Stimulated activated CD8-positive, alpha-beta memory T cell treated with anti-CD3 and anti-CD28 coated beads, Interleukin-7, amount 100 ng/mL, for 48 hours (primary cell): ENCODE data around the gene TNKS1BP1.

Source experiments
- DNase-seq, 2 donors: peaks; one replicate each; pipeline ENCODE4 v3.0.0-alpha.2; 2020; ENCODE audit warnings: low read depth in 1 of 2; ENCODE audit errors: extremely low read depth in 1 of 2

Gene TNKS1BP1

DNA sequence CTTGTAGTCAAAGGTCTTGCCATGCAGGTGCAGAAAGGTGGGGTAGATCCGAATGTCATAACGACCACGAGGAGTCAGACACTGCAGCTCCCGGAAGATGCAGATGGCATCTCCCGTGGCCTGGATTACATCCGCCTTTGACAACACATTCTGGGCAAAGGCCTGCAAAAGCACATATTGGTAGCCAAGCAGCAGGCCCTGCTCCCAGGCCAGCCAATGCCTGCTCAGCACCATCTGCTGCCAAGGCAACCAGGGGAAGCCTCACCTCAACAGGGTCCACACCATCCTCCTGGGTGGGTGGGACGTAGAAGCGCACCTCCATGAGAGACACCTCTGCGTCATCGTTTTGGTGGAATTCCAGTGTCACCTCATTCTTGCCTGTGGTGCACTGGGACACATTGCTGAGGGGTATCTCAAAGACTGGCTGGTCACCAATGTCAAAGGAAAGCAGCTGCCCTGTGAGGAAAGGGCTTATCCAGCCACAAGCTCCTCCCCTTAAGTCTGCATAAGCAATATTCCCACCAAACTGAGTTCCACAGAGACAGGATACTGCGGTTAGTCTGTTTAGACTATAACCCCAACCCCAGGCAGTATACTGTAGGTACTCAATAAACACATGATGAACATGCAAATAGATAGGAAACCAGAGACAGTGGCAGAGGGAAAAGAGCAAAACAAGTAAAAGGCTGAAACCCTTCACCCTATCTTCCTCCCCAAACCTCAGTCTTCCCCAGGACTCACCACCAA lies 8.1 kb upstream of the TNKS1BP1 start:
- no peak for DNase-seq

DNA sequence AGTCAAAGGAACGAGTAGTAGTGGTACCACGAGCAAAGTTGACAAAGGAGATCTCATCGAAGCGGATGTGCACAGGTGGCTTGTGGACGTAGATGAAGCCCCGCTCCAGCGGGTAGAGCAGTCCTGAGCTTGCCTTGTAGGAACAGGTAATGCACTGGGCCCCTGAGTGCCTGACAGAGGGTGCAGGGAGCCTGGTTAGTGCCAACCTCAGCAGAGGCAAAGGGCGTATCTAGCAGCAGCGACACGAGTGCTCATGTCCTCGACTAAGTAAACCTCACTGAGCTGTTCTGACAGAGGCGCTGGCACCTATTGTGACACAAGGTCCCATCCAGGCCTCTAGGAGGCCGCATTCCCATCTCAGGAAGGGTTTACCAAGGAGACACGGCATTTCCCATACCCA lies 7.0 kb upstream of the TNKS1BP1 start:
- no peak for DNase-seq

DNA sequence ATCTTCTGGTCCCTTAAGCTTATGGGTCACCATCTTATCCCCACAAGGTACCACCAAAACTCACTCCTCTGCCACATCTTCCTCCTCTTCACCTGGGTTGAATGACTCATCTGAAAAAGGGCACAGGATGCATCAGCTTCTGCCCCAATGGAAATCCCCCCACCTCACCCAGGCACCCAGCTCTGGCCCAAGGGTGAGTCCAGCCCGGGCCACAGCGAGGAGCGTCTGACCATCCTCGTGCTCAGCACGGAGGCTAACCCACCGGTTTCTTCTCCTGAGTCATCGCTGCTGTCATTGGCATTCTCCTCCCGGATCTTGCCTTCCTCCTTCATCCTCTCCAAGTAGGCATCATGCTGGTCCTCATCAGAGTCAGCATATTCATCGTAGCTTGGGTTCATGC lies 5.3 kb upstream of the TNKS1BP1 start:
- no peak for DNase-seq

DNA sequence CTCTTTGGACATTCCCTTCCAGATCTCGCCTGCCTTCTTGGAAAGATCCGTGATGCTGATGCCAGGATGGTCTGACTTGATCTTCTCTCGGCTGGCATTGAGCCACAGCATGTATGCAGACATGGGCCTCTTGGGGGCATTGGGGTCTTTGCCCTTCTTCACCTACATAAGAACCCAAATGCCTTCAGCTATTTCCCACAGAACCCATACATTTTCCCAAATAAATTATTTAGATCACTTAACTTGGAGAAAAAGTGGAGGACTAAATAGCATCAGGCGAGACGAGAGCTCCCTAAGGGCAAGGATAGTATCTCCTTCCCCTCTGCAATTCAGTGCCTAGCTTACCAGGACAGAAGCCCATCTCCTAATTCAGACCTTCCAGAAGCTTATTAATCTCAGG lies 3.0 kb upstream of the TNKS1BP1 start:
- no peak for DNase-seq

DNA sequence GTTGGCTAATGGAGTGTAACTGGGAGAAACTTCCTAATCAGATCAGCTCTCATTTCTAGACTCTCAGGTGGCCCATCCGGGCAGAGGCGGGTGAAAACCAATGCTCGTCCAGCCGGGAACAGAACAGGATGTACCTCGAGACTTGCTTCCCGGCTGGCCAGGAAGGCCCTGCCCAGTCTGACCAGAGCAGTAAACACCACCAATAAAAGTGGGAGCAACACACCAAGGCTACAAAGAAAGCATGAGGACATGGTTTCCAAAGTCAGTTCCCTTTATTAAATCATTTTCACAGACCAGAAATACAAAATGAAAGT lies 940 bp upstream of the TNKS1BP1 start:
- DNase-seq: no peak

DNA sequence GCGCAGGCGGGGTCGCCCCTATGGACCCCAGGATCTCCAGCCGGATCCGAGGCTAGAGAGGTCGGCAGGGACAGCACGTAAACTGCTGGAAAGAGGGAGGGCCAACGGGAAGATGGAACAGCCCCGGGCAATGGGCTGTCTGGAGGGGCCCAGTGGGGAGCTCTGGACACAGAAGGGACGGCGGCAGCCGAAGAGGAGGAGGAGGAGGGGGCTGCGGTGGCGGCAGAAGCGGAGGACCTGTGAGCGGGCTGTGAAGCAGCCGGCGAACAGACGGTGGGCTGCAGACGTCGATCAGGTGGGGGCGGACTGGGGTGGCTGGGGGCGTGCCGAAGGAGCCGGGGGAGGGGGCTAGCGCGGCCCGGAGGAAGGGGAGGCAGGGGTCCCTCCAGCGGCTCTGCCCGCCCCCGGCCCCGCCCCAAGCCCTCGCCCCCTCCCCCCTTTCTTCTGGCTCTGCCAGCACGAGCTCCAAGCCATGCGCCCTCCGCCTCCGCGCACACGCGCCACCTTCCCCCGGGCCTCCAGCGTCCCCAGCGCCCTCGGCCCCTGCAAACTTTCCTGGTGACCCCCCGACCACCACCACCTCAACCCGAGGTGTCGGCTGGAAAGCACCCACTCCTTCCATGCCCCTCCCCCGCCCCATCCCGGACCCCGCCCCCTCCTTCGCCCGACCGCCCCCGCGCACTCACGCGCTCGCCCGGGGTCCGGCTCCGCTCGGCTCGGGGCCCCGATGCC lies 432 bp downstream of the TNKS1BP1 start:
- DNase-seq: no peak

DNA sequence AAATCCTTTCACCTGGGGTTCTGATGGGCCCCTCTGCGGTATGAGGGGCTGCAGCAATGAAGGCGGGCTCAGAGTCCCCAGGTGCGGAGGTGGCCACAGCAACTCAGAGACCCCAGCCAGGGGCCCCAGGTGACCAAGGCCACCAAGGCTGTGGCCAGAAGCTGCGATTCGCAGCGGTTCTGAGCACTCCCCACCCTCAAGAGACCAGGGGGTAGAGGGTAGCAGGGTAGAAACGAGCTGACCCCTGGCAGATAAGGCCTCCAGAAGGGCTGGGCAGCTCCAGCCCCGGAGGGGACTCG lies 948 bp downstream of the TNKS1BP1 start:
- DNase-seq: no peak

DNA sequence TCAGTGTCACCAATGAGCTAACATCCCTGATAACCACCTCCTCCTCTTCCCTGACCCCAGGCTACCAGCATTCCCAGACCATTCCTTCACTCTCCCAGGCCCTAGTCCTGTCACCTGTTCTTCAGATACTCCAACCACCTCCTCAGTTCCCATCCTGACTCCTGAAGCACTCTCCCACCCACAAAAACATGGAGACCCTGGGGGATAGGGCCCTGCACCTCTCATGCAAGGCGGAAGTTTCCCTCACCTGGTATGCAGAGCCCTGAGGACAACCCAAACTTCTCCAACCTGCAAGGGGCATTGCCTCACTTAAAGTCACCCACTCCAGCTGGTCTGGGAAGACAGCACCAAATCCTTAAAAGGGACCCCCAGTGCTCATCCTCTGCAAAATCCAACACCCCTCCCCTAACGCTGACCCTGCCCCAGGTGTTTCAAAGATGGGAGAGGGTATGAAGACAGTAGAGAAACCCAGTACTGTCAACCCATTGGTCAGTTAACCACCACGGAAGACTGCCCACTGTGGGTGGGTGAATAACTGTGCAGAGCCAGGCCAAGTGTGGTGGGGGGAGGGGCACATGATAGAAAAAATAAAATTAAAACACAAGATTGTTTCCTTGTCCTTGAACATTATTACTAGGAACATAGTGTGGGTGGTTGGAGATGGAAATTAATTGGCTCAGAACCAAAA lies 1.4 kb downstream of the TNKS1BP1 start:
- DNase-seq: no peak

DNA sequence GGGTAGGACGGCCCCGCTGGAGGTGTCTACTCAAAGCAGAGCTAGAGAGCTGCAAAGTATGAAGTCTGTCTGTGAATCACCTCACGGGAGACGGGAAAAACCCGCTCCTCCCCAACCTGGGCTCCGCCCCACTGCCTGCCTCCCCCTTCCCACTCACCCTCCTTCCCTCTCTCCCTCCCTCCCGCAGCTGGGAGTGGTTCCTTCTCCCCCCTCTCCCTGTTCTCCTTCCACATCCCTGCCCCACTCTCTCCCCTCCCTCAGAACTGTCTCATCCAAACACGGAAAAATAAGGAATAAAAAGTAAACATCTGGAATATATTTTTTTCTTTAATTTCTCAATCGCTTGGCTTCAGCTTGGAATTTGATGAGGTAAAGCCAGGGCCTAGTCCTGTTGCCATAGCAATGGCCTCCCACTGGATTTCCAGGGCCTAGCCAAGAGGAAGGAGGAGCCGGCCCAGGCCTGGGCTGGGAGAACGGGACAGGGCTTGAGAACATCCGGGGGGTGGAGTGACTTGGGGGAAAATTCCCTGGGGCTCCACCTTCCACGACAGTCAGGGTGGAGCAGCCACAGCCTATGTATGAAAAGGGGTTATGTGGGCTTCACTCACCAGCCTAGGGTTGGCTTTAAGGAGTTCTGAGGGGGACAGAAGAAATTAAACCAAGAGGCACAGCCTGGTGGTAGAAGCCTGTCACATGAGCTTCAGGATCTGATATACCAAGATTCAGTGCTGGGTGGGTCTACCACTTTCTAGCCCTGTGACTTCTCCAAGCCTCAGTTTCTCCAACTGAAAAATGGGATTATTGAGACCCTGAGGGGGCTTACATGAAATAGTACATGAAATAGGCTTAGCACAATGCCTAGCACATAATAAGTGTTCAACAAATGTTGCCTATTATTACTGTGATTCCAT lies 2.2 kb downstream of the TNKS1BP1 start:
- DNase-seq: no peak

DNA sequence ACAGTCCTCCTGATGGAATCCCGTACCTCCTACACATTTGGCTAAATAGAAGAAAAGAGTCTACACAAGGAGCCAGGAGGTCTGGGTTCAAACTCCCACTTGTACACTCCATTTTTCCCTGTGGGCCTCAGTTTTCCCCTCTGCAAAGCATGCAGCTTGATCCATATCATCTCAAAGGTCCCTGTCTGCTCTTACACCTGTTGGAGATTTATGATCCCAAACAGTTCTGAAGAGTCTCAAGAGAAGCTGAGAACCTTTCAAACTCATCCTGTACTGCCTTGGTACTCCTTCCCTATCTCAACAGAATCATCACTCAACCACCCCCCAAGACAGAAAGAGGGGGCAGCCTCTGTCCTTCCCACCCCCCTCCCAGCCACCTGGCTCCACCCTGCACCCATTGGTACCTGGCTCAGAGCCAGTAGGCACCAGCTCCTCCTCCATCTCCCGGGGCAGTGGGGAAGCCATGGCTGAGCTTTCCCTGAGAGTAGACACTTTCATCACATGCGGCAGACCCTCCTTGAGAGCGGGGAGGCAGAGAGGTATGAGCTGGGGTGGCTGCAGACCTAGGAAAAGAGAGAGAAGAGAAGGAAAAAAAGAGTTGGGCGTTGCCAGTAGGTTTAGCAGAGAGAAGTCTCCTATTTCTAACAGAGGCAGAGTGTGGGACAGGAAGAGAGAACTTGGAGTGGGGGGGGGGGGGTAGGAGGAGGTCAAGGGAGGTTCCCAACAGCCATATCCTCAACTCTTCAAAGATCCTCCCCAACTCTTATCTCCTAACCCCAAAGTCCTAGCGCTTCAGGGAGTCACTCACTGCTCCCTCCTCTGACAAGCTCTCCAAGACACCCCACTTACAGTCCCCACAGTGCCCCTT lies 3.1 kb downstream of the TNKS1BP1 start:
- no peak for DNase-seq

DNA sequence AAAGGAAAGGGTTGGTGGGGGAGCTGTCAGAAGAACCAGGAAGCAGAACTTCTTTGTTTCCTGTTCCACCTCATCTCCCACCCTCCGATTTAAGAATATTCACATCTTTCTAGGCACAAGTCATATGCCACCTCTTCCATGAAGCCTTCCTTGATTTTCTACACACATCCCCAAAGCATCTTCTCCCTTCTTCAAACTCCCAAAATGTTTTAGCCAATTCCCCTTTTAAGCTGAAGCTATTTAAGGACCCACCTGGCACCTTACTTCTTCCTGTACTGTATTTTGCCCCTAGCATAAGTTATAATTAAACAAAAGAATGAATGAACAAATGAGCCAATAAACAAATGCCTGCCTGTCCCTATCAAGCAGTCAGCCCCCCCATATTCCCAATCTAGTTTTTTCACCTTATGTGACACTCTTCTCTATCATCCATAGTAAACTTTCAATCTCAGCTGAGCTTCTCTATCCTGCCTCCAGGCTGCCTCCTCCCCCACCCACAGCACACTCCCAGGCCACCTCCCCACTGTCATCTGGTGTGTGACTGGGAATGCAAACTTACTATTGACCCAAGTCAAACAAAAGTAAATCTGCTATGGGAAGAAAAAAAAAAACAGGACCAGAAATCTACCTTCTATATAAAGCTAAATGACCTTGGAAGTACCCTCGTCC lies 3.9 kb downstream of the TNKS1BP1 start:
- DNase-seq: no peak

DNA sequence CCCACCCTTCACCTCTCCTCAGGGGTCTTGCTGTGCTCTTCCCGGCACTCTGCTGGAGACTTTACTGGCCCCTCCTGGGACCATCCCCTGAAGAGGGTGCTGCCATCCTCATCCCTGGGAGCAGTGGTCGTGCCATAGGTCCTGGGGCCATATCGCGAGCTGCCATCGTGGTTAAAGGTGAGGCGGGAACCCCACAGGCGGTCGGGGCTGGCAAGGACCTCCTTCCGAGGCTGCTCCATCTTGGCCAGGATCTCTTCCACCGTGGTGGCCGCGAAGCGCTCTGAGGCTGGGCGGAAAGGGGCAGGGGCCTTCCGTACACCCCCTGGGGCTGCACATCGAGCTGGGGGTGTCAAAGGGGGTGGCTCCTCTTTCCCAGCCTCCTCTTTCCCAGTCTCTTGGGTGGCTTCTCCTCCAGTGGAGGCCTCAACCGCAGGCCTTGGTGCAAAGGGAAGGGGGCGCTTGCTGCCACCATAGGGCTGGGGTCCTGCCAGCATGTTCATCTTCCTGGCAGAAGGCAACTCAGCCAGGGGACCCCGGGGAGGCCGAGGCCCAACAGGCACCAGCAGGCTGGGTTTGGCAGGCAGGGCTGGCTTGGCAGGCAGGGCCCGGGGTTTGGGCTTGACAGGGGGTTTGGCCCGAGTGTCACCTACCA lies 4.6 kb downstream of the TNKS1BP1 start:
- DNase-seq: no peak

DNA sequence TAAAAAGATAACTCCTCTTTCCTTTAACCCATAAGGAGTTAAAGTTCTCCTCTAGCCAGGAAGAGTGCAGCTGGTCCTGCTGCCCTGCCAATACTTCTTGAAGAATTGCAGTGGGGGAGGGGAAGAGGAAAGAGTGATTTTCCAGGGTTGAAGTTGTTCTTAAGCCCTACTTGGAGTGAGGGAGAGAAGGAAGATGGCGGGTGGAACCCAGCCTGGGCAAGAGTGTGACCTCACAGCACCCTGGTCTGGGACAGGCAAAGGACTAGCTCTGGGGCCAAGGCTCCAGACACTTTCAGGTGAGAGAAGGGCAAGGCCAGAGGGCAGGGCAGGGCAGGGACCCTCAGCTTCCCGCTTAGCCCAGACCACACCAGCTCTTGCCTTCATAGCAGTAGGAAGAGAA lies 6.6 kb downstream of the TNKS1BP1 start:
- DNase-seq: no peak

DNA sequence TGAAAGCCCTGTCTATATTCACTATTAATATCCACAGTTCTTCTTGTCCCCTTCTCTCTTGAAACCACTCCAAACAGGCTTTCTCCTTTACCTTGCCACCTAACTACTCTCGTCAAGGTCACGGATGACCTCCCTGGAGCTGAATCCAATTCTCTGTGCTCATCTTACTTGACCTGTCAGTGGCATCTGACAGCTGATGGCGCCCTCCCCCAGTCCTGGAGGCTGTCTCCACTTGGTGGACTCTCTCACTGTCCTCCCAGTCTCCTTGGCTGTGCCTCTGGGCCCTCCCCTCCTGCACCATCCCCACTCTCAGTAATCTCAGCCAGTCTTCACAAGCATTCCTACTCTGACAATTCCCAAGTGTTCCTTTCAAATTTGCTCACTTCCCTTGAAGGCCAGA lies 8.7 kb downstream of the TNKS1BP1 start:
- no peak for DNase-seq

DNA sequence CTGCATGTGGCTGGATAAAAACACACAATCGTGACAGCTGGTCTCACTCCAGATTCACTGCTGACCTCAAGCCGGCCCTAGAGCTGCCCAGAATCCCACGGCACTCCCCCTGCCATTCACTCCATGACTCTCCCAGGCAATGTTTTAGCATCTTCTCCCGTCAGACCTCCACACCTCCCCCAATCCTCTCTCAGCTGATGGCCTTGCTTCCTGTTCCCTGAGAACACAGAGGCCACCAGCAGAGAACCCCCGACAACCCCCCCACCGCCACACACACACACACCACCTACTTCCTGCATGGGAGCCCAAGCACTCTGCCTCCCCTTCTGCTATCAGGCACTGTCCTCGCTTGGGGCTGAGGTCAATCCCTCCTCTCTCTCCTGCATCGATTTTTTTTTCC lies 9.3 kb downstream of the TNKS1BP1 start:
- no peak for DNase-seq

DNA sequence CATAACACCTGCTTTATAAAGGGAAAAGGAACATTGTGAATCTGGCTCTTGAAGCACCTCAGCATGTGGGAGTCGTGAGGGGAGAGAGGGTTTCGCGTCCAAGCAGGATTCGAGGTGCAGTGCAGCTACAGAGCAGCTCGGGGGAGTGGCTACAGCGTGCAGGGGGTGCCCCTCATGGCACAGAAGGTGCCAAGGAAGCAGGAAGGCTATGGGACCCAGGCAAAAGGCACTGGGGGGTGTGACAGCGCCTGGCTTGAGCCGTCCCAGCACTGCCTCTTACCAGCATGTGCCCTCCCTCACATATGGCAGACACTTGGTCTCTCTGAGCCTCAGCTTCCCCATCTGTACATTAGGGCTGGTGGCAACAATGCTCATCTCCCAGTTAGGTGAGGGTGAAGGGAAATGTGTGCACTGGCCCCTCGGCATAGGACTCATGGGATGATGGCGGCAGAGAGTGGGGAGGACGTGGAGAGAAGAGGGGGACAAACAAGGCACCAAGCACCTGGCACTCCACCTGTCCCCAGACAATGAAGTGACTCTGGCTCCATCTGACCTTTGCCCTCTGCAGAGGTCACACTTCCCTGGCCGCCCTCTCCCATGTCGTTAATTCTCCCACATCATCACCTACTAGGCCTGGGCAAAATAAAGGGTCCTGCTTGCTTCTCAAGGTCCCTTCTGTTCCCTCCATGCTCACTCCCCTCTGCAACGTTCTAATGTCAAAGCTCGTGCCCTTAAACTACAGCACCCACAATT lies 10.4 kb downstream of the TNKS1BP1 start:
- no peak for DNase-seq

DNA sequence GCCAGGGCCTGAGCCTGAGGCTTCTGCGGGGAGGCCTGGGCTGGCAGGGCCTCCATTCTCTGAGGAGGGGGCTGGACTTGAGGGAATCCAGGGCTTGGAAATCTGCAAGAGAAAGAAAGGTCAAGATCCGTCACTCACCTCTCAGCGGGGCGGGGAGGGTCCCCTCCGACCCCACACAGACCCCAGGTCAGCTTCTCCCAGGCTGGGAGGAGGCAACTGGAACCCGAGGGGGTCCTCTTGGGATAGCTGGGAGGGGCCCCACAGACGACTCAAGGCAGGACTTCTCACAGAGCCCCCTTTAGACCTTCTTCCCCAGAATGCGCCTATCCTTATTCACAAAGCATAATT lies 11.0 kb downstream of the TNKS1BP1 start:
- DNase-seq: no peak

DNA sequence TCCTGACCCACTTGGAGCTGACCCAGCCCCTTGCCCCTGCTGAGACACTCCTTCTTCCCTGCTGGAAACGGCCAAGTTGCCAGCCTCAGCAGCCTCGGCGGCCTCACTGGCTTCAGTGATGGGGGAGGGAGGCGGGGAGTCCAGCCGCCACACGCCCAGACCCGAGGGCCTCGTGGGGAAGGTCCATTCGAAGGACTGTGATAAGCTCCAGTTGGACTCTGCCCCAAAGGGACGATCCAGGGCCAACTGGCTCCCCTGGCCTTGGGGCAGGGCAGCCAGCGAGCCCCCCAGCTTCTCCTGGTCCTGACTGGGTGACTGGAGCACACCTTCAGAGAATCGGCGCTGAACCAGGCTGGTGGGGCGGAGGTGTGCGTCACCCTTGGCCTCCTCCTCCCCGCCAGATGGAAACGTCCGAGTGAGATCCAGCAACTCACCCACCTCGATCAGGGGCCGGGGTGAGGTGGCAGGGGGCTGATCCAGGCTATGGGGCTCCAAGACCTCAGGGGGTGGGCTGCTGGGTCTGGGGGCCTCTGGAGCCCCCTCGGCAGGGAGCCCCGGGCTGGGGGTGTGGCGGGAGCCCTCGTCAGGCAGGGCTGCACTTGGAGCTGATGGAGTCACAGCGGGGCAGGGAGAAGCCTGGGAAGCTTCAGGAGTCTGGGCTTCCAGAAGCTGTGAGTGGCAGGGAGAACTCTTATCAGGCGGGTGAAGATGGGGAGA lies 11.5 kb downstream of the TNKS1BP1 start:
- no peak for DNase-seq
